NCI-H2029 (cell line): ENCODE results near the gene FOSL1.

ENCODE experiments used
- DNase-seq: peaks from one replicate; lab custom pipeline; 2025; lab: John Stamatoyannopoulos, UW

Gene FOSL1

GRCh38 chr11:65882120-65883057 is 17.8 kb downstream of the FOSL1 start:
- no peak for DNase-seq

DNA sequence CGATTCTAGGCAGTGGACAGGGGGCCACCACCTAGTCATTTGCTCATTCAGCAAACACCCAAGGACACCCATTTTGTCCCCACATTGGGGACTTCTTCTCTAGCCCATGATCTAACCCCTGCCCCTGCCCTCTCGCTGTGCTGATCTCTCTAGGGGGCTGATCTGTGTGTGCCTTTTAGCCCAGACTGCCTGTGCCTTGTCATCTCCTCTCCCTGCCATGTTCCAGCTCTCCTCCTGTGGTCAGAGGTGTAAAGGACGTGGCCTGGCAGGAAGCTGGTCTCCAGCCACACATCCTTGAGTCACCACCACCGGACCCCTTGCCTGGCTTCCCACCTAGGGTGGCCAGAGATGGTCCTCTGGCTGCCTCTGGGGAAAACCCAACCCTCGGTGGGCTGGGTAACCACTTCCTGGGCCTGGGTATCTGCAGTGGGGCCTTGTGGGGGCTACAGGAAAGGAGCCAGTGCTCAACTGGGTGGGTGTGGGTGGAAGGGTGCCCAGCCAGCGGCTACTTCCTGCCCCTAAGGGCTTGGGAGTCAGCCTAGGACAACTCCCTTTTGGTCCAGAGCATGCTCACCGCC is 19.3 kb downstream of the FOSL1 start:
- no peak for DNase-seq

DNA sequence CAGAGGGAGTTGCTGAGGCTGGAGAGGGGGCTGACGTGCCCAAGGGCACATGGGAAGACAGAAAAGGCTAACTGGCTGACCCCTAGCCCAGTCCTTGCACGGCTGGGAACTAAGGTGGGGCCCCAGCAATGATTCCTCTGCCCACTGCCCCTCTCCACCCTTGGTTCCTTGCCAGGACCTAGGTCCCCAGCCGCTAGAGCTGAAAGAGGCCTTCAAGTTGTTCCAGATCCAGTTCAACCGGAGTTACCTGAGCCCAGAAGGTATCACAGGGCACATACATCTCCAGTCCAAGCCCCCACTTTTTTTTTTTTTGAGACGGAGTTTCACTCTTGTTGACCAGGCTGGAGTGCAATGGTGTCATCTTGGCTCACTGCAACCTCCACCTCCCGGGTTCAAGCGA is 20.2 kb downstream of the FOSL1 start:
- DNase-seq = no peak

DNA sequence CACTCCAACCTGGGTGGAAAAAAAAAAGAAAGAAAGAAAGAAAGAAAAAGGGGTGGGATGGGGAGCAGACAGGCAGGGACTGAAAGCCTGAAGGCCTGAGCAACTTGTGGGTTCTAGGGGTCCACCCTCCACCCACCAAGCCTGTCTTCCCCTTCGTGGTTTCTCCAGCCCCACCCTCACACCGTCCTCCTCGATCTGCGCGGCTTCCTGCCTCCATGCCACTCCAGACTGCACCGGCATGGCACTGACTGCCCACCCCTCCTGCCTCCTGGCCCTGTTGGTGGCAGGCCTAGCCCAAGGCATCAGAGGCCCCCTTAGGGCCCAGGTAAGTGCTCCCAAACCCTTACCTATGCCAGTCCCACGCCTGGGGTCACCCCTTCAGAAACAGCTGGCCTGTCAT is 20.6 kb downstream of the FOSL1 start, which contains the start of gene CTSW:
CTSW (plus strand) TSS at position 221 of the 400 bp plus-strand sequence; CDS start at position 239, 18 bp downstream.
- no peak for DNase-seq

GRCh38 chr11:65873318-65874156 is 26.7 kb downstream of the FOSL1 start:
- DNase-seq = peak; percentile 92

- DNase-seq = no peak
Measured at GRCh38 chr11:65872586-65873317, 27.4 kb downstream of the FOSL1 start, which contains the start of gene EFEMP2. Gene EFEMP2, minus strand, starts transcription at chr11:65872800. Its CDS starts 446 bp downstream, at chr11:65872354.

- DNase-seq = no peak
Measured at GRCh38 chr11:65871811-65872548, 28.2 kb downstream of the FOSL1 start.

GRCh38 chr11:65870706-65871681 is 29.2 kb downstream of the FOSL1 start:
- DNase-seq = no peak

- no peak for DNase-seq
Measured at GRCh38 chr11:65870307-65870658, 29.9 kb downstream of the FOSL1 start.

- DNase-seq = no peak
Measured at GRCh38 chr11:65869643-65870306, 30.4 kb downstream of the FOSL1 start.

DNA sequence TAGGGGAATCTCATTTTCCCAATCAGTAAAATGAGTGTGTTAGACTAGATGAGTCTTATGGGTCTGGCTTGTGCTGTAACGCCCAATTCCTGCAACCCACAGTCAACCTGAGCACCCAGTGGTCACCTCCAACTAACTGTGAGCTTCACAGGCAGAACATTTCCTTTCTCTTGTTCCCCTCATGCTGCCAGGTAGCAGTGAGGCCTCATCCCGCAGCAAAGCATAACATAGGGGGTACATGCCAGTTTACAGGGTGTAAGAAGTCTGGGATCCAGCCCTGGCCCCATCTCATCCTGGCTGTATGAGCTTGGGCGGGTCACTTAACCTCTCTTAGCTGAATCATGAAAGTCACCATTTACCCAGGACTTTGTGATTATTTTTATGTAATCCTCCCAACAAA is 31.3 kb downstream of the FOSL1 start:
- DNase-seq = no peak

DNA sequence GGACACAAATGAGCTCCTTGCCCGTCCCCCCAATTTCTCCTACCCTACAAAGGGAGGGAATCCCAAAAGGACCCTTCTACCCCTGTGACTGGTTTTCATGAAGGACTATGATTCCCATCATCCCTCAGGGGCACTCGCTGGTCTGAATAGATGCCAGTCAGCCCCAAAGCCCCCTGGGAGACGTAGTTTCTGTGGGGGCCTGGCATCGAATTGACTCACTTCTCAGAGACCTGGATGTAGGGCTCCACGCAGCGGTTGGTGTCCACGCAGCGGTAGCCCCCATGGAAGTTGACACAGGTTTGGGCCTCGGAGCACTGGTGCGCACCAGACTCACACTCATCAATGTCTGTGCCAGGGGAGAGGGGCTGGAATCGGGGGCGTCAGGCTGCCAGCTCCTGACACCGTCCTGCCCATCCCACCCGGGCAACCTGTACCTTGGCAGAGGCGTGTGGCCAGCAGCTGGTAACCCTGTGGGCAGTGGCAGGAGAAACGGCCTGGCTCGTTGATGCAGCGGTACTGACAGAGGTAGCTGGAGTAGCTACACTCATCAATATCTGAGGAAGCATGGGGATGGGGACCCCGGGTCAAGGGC is 32.0 kb downstream of the FOSL1 start:
- no peak for DNase-seq

- no peak for DNase-seq
Measured at GRCh38 chr11:65867284-65868071, 32.7 kb downstream of the FOSL1 start.

DNA sequence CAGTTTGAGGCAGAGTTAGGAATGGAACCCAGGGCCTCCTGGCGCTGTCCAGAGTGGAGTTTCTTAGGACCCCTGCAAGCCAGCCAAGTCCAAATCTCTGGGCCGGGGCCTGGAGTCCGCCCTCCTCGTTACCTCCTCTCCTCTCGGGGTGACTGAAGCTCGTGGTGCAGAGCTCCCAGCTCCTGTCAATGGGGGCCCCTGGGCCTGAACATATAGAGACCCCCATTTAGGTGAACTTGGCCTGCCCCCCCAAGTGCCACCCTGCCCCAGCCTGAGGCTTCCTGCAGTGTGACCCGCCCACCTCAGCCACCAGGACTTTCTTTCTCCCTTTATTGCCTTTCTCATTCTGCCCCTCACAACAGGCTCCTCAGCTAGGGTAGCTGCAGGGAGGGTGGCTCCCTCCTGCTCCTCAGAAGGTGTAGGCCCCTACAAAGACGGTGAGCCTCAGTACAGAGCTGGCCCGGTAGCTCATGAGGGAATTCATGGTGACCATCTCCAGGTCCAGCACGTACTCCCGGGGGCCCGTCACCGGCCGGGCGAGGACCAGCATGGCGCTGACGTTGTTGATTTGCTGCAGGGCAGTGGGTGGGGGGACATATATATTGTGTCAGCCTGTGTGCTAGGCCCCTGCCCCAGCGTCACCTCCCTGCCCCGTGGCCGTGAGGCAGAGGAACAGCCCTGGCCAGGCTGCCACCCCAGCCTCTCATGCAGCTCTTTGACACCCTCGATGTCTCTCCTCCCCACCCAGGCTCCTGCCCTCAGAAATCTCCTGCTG is 33.5 kb downstream of the FOSL1 start:
- DNase-seq = no peak

DNA sequence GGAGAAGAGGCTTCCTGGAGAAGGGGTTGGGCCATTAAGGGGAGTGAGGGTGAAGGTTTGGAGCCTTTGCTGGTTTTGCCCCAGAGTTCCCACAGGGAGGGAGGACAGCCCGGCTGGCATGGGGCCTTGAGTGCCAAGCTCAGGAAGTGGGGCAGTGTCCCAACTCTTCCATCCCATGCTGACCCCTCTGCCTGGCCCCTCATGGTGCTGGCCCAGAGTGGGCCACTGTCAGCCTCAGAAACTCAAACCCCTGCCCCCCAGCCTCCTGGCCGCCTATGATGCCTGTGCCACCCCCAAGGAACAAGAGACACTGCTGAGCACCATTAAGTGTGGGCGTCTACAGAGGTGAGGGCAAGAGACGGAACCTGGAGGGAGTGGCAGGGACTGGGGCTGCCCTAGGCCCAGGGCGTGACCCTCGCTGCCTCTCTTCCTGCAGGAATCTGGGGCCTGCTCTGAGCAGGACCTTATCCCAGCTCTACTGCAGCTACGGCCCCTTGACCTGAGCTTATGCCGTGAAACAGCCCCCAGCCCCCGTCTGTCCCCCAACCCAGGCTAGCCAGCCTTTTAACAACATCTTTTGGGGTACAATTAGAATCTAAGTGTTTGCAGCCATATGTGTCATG is 34.5 kb downstream of the FOSL1 start:
- no peak for DNase-seq

DNA sequence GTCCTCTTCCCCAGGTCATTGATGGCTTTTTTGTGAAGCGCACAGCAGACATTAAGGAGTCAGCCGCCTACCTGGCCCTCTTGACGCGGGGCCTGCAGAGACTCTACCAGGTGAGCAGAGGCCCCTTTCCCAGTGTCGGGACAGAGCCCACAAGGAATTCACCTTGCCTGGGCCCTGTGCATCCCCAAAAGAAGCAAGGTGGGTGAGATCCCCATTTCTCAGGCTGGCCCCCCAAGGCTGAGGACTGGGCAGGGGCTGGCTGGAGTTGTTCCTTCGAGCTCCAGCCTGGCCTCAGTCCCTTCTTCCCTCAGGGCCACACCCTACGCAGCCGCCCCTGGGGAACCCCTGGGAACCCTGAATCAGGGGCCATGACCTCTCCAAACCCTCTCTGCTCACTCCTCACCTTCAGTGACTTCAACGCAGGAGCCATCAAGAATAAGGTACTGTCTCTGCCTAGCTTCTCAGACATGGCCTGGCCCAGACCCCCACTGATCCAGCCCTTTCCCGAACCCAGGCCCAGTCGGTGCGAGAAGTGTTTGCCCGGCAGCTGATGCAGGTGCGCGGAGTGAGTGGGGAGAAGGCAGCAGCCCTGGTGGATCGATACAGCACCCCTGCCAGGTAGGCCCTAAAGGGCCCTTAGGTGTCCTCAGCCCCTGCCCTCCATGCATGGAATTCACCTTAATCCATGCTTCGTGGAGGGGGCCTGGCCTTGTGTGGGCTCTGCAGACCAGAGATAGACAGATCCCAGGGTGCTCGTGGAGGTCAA is 35.3 kb downstream of the FOSL1 start:
- no peak for DNase-seq
